NCI-H748 (cell line): ENCODE data around the gene ZDHHC13.
"Not testable (repeated sequence)": the region's sequence is repeated elsewhere in the genome, so short reads cannot be mapped to it uniquely, and the experiment has no call there.

ENCODE experiments used
- DNase-seq: peaks from one replicate; lab custom pipeline; 2025; ENCODE audit not compliant: unreplicated experiment; lab: John Stamatoyannopoulos, UW

The ZDHHC13 gene

DNA sequence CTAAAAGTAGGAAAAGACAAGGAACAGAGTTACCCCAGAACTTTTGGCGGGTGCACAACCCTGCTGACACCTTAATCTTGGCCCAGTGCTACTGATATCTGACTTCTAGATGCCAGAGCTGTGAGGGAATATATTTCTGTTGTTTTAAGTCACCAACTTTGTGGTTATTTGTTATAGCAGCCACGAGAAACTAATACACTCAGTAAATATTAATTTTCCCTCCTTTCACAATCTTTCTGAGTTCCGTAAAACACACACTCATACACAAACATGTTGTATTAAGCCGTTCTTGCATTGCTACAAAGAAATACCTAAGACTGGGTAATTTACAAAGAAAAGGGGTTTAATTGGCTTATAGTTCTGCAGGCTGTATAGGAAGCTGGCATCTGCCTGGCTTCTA lies 16.1 kb upstream of the ZDHHC13 start:
- no peak for DNase-seq

GRCh38 chr11:19101796-19102520 lies 15.0 kb upstream of the ZDHHC13 start:
- DNase-seq: peak; percentile 36

DNA sequence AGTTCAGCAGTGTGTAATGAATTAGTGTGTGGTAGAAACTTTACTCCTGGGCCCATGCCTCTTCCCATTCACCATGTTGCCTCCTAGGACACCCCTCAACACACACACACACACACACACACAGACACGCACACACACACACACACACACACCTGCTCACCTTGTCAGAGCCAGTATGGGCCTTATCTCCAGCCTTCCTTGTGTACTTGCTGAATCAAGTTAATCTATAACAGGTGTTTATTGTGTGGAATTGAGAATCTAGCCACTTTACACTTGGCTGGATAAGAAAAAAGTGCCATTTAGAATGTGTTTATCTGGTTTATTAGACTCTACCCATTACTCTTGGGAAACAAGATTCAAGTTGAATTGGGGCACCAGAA lies 14.5 kb upstream of the ZDHHC13 start:
- no peak for DNase-seq

GRCh38 chr11:19105011-19105410 lies 12.0 kb upstream of the ZDHHC13 start:
- DNase-seq: no peak

DNA sequence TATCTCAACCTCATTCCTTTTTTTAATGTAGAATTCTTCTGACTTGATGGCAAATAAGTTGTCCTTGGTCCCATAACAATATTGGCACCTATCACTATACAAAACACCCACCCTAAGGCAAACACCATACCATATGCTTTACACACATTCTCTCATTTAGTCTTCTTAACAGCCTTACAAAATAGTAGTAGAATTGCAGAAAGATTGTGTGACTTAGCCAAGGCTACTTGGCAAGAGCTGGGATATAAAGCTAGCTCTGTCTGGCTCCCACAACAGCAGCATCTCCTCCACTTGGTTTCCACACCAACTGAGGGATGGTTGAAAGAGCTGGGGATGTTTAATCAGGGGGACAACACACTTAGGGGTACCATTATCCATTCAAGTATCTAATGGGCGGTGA lies 9.8 kb upstream of the ZDHHC13 start:
- DNase-seq: no peak

- peak; percentile 56 for DNase-seq
Measured at GRCh38 chr11:19110295-19110694, 6.7 kb upstream of the ZDHHC13 start.

GRCh38 chr11:19111809-19112208 lies 5.2 kb upstream of the ZDHHC13 start:
- no peak for DNase-seq

- DNase-seq: no peak
Measured at GRCh38 chr11:19116276-19116970, 545 bp upstream of the ZDHHC13 start.

DNA sequence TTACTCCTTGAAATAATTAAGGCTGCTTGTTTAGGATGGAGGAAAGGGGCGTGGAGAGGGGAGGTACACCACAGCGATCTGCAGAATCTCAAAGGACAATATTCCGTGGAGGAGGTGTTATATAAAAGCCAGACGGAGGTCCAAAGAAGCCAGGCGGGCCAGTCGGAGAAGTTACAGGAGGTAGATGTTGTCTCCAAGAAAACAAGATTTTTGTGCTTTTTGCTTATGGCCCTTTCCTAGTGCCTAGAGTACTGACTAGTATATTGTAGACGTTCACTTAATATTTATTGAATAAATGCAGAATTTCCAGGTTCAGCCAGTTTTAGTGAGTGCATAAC lies 761 bp downstream of the ZDHHC13 start:
- no peak for DNase-seq

- DNase-seq: no peak
Measured at GRCh38 chr11:19121646-19122045, 4.7 kb downstream of the ZDHHC13 start.

GRCh38 chr11:19122960-19123615 lies 6.1 kb downstream of the ZDHHC13 start:
- DNase-seq: no peak

DNA sequence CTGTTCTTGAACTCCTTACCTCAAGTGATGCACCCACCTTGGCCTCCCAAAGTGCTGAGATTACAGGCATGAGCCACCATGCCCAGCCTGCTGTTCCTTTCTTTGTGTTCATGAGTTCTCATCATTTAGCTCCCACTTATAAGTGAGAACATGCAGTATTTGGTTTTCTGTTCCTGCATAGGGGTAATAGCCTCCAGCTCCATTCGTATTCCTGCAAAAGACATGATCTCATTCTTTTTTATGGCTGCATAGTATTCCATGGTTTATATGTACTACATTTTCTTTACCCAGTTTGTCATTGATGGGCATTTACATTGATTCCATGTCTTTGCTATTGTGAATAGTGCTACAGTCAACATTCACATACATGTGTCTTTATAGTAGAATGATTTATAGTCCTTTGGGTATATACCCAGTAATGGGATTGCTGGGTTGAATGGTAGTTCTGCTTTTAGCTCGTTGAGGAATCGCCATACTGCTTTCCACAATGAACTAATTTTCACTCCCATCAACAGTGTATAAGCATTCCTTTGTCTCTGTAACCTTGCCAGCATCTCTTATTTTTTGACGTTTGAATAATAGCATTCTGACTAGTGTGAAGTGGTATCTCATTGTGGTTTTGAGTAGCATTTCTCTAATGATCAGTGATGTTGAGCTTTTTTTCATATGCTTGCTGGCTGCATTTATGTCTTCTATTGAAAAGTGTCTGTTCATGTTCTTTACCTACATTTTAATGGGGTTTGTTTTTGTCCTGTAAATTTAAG lies 9.8 kb downstream of the ZDHHC13 start:
- DNase-seq: not testable (repeated sequence)

- DNase-seq: no peak
Measured at GRCh38 chr11:19134004-19134403, 17.0 kb downstream of the ZDHHC13 start.

DNA sequence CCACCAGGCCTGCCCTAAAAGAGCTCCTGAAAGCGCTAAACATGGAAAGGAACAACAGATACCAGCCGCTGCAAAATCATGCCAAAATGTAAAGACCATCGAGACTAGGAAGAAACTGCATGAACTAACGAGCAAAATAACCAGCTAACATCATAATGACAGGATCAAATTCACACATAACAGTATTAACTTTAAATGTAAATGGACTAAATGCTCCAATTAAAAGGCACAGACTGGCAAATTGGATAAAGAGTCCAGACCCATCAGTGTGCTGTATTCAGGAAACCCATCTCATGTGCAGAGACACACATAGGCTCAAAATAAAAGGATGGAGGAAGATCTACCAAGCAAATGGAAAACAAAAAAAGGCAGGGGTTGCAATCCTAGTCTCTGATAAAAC lies 19.9 kb downstream of the ZDHHC13 start:
- not testable (repeated sequence) for DNase-seq

GRCh38 chr11:19145319-19145718 lies 28.4 kb downstream of the ZDHHC13 start:
- DNase-seq: no peak

- no peak for DNase-seq
Measured at GRCh38 chr11:19156892-19157291, 39.9 kb downstream of the ZDHHC13 start.

GRCh38 chr11:19160847-19161246 lies 43.9 kb downstream of the ZDHHC13 start:
- no peak for DNase-seq

- no peak for DNase-seq
Measured at GRCh38 chr11:19161651-19162050, 44.7 kb downstream of the ZDHHC13 start.

- DNase-seq: no peak
Measured at GRCh38 chr11:19162951-19163505, 46.1 kb downstream of the ZDHHC13 start.

GRCh38 chr11:19163617-19164016 lies 46.6 kb downstream of the ZDHHC13 start:
- no peak for DNase-seq

GRCh38 chr11:19164230-19164855 lies 47.4 kb downstream of the ZDHHC13 start:
- peak; percentile 92 for DNase-seq
